Skin epidermis (tissue), 12 donors: ENCODE data around the gene UNC50.
"Not testable (repeated sequence)": the region's sequence is repeated elsewhere in the genome, so short reads cannot be mapped to it uniquely, and the experiment has no call there.

Source experiments
- H3K27ac ChIP-seq, 21 experiments: fragments of 200-600 bp; sonication (generic) in 11 of 21; one replicate each; pipeline ENCODE4 v1.5.0; 2020; ENCODE audit warnings: mild to moderate bottlenecking in 3 of 21, inconsistent platforms in 2 of 21, moderate library complexity in 2 of 21
- H3K4me3 ChIP-seq, 7 experiments: fragments of 200-600 bp; sonication (generic) in 2 of 7; one replicate each; pipeline ENCODE4 v1.5.0; 2020; ENCODE audit warnings: inconsistent platforms in 2 of 7, mild to moderate bottlenecking in 2 of 7, moderate library complexity in 1 of 7

UNC50 gene

DNA sequence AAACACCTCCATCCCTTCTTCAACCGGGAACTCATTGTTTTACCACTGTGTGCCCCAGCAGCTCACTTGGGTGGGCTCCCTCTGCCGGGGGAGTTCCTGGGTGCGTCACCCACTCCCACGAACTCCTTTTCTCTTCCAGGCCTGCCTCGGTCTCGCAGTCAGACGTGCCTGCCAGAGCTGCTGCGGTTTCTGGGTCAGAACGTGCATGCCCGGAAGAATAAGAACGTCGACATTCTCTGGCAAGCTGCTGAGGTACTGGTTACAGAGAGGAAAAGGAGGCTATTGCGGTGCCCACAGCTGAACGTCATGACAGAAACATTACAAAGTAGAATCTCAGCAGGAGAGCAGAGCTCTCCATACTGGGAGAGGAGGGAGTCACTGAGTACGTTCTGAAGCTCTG lies 35.7 kb upstream of the UNC50 start:
- H3K27ac ChIP-seq = no peak overlapping the region
- H3K4me3 ChIP-seq = no peak overlapping the region

DNA sequence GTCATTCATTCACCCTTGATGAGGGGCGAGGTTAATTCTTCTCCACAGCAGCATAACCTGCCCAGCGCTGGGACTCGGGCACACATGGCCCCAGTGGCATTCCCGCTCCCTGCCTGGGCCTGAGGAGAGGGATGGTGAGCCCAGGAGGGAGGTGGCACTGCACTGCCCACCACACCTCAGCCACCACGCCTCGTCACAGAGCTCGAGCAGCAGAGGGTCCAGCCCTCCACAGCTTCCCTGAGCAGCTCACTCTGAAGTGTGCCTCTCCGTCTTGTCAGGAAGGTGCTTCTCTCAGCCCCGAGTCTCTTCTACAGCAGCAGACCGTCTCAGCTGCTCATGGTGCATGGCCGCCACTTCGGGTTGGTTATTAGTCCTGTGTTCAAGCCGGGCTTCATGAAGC lies 35.0 kb upstream of the UNC50 start:
- no peak overlapping the region for H3K27ac ChIP-seq
- H3K4me3 ChIP-seq = no peak overlapping the region

DNA sequence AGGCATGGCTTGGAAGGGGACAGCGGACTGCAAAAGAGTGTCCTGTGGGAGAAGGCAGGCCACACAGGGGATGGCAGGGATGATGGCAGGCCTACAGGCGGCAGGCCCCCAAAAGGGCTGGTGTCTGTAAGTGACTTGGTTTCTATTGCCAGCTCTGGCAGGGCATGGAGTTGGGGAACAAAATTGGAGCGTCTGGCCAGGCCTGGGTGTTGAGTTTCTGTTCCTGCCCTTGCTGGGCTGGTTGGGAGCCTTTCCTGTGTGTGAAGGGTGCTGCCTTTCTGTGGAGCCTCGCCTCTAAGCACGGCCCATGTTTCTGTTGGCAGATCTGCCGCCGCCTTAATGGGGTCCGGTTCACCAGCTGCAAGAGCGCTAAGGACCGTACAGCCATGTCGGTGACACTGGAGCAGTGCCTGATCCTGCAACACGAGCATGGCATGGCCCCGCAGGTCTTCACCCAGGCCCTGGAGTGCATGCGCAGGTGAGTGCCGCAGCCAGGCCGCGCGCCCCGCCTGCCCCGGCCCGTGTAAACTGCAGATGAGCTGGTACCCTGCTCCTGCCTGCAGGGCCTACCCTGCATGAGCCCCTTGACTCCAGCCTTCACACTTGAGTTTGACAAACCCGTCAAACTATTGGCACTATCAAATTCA lies 31.6 kb upstream of the UNC50 start:
- no peak overlapping the region for H3K4me3 ChIP-seq
- no peak overlapping the region for H3K27ac ChIP-seq

DNA sequence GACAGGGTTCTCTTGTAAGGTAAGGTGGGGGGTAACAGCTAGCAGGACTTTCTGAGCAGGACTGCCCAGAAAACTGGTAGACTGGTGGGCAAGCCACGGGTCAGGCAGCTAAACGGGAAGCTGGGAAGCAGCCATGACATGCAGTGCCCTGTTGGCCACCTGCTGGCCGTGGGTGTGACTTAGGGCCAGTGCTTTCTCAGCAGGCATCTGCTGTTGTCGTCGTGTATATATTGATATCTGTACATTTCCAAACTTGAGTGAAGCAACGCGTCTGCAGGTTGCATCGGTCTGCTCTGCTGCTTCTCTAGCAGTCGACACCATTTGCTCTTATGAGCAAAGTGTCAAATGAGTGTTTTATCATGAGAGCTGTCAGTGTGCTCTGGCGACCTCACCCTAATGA lies 31.1 kb upstream of the UNC50 start:
- no peak overlapping the region for H3K27ac ChIP-seq
- H3K4me3 ChIP-seq = no peak overlapping the region

DNA sequence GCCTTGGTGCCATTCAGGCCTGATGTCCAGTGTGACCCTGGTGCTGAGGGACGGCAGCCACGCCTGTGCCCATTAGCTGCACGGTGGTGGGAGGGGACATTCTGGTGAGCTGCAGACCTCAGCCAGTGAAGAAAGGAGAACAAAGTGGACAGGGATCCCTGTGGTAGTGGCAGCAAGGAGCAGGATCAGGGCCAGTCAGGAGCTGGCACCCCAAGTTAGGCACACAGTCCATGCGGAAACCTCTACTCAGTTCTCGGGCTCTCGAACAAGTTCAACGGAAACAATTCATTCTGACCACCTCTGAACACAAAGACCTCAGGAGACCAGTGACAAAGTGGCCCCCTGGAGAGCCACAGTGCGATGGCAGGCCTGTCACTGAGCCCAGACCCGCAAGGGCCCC lies 30.2 kb upstream of the UNC50 start:
- no peak overlapping the region for H3K27ac ChIP-seq
- H3K4me3 ChIP-seq = no peak overlapping the region

DNA sequence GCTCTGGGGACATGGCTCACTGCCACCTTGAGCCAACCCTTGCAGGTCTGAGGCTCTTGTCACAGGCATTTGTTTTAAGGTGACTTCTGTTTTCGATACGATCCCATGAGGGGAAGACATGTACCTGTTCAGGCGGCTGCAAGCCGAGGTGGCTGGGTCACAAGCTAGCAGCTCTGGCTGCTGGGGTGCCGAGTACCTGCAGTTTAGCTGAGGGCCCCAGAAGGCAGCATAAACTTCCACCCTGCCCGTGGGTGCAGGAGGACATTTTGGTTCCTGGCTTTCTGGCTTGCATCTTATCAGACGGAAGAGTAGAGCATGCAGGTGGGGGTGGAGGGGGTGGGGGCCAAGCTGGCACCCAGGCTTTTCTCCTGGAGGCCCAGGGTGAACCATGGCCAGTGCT lies 28.5 kb upstream of the UNC50 start:
- Histone ChIP-seq H3K4me3 (no peak overlapping the region), H3K27ac (no peak overlapping the region)

DNA sequence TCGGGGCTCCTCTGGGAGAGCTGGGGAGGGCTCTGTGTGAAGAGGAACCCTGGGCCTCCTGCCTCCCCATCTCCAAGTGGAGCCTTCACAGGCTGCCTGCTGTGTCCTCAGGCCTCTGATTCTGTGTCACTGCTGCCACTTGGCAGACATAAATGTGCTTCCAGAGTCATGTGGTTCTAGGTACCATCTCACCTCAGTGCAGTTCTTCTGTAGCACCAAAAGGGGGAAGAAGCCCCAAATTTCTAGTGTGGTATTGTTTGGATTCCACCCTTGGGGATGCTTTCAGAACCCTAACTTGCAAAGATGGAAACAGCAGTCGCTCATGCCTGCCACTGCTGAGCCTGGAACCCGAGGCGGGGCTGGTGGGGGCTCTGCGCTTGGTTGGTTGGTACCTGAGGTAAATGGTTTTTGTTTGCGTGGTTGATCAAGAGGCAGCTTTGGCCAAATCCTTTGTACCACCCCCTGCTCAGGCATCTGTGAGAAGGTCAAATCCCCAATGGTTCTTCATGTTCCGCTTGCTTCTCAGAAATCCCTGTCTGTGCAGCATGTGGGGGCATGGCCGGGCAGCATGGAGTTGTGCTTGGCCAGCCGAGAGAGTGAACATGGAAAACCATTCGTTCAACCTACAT lies 27.6 kb upstream of the UNC50 start:
- Histone ChIP-seq H3K27ac (no peak overlapping the region), H3K4me3 (no peak overlapping the region)

DNA sequence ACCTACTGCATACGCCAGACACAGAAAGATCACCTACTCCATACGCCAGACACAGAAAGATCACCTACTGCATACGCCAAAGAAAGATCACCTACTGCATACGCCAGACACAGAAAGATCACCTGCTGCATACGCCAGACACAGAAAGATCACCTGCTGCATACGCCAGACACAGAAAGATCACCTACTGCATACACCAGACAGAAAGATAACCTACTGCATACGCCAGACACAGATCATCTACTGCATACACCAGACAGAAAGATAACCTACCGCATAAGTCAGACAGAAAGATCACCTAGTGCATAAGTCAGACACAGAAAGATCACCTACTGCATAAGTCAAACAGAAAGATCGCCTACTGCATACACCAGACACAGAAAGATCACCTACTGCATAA lies 25.9 kb upstream of the UNC50 start:
- Histone ChIP-seq H3K27ac (no peak overlapping the region), H3K4me3 (no peak overlapping the region)

DNA sequence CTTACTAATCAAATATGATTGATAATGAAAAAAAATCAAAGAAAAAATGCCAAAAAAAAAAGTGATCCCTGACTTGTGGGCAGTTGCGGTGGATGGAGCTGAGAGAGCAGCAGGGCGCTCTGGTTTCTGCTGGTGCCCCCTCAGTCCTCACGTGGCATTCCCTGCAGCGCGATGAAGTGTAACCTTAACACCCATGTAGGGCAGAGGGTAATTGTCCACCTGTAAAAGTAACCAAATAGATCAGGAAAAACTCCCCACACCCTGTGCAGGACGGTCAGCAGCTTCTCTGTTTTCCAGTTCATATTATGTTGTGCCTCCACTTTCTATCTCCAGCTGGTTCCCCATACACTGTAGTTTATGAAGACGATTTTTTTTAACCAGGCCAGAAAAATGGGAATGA lies 25.1 kb upstream of the UNC50 start:
- H3K4me3 ChIP-seq = no peak overlapping the region
- no peak overlapping the region for H3K27ac ChIP-seq

DNA sequence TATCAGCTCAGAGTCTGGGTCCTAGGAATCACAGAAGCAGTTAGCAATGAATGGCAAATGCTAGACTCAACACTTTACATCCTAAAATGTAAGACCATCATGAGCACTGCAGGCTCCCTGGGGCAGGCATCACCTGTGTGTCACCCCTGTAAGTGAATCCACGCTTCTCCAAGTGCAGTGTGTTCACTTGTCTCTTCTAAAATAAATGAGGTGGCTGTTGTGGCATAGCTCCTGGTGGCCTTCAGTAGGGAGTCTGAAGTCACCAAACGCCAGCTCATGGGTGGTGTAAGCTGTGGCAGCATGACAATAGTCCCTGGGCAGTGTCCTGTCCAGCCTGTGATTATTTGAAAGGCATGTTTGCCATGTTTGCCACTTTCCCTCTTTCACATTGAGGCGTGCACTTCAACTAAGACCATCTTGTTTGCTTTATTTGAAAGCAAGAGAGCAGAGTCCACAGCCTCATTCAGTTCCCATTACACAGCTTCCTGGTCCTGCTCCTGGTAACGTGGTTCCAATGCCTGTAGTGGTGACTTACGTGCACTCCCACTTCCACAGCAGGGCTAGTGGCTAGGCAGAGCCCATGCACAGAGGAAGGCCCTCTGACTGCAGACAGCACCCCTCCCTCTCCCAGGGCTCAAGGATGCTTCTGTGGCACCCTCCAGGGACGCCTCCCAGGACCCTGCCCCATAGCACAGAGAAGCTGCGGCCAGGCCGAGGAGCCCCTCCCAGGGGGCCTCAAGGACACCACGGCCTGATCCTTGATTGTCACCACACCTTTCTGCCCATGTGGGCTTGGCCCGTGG lies 24.4 kb upstream of the UNC50 start:
- H3K27ac ChIP-seq = no peak overlapping the region
- no peak overlapping the region for H3K4me3 ChIP-seq

DNA sequence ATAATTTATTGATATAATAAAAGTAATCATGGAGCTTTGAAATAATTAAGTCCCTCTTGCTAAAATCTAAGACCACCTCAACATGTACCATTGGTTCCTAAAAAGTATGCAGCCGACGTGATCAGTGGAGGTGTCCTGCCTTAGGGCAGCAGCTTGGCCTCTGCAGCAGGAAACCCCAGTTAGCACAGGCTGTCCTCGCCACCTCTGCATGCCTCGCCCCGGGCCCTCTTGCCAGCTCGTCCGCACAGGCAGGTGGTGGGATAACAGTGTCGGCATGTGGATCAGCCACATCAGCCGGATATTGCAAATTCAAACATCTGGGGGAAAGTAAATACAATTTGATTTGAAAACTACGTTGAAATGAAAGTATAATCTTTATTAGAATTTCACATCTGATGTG lies 23.0 kb upstream of the UNC50 start:
- H3K27ac ChIP-seq = no peak overlapping the region
- no peak overlapping the region for H3K4me3 ChIP-seq

DNA sequence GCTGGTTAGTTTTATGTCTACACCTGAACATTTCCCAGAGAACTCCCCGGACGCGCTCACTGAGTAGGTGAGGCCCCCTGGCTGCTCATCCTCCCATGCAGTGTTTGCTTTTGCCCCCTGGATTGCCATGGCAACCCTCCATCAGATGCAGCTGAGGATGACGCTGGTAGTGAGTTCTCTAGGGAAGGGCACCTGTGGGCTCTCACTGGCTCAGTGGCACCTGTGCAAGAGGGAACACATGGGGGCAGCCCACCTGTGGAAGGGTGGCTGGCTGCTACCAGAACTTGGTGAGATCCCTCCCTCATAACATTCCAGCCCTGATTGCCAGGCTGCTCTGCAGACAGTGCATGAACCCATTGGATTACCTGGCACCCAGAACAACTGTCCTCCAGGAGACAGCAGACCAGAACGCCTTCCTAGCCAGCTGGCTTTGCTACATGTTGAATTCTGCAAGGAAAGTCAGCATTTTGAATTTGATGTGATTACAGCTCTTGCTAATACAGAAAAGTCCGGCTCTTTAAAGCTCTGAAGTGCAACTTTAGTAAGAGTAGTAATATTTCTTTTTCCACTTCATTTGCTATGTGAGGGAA lies 21.7 kb upstream of the UNC50 start:
- Histone ChIP-seq H3K4me3 (no peak overlapping the region), H3K27ac (no peak overlapping the region)

DNA sequence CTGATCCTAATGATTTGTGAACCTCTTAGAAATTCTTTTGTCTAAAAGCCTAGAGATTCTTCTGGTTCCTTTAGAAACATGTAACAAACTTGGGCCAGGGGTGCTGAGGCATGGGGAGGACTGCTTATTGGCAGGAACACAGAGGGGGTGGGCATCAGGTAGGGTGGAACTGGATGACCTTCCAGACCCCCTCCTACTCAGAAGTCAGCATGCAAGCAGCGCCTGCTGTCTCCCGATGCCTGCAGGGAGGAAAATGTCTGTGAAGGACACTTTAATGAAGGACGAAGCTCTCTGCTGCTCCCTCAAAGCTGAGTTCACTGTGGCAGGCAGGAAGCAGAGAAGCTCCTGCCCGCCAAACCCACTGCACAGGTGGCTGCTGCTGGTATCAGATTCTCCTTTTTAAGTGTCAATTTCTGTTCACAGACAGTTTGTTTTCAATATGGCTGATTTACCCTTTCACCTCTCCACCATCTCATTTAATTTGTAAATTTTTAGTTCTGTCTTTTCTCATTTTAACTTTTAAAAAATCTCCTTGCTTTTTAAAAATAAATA lies 19.4 kb upstream of the UNC50 start:
- Histone ChIP-seq H3K27ac (no peak overlapping the region), H3K4me3 (no peak overlapping the region)

DNA sequence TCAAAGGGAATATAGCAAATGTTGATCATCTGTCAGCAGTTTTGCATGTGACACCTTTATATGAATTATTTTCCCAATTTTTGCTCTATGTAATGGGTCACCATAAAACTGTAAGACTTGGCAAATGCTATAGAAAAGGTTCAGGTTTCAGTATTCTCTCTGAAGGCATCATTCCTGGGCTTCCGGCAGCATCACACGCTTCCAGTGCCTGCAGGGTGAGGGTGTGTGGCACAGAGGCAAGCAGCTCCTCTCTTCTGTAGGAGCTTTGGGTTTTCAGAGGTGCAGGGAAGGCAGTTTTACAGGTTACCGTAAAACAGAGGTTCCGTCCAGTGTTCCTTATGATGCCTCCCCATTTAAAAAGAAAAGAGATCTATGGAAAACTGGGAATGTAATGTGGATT lies 18.9 kb upstream of the UNC50 start:
- Histone ChIP-seq H3K27ac (no peak overlapping the region), H3K4me3 (no peak overlapping the region)

DNA sequence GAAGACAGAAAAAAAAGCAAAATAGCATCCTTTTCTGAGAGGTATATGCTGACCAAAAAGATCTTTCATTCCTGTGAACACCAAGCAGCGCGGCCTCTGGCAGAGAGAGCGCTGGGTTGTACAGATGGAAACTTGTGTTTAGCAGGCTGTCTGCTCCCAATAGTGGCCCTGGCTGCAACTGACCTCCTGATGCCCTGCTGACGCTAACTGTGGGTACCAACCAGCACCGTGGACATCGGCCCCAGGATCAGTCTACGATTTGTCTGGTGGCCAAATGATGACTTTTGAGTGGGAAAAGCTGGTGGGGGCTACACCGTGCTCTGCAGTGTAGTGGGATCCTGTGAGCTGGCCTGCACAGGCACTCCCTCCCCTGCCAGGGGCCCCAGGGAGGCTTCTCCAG lies 15.8 kb upstream of the UNC50 start:
- no peak overlapping the region for H3K27ac ChIP-seq
- H3K4me3 ChIP-seq = no peak overlapping the region

DNA sequence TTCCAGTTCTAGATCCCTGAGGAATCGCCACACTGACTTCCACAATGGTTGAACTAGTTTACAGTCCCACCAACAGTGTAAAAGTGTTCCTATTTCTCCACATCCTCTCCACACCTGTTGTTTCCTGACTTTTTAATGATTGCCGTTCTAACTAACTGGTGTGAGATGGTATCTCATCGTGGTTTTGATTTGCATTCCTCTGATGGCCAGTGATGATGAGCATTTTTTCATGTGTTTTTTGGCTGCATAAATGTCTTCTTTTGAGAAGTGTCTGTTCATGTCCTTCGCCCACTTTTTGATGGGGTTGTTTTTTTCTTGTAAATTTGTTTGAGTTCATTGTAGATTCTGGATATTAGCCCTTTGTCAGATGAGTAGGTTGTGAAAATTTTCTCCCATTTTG lies 13.7 kb upstream of the UNC50 start:
- not testable (repeated sequence) for H3K4me3 ChIP-seq, H3K27ac ChIP-seq

DNA sequence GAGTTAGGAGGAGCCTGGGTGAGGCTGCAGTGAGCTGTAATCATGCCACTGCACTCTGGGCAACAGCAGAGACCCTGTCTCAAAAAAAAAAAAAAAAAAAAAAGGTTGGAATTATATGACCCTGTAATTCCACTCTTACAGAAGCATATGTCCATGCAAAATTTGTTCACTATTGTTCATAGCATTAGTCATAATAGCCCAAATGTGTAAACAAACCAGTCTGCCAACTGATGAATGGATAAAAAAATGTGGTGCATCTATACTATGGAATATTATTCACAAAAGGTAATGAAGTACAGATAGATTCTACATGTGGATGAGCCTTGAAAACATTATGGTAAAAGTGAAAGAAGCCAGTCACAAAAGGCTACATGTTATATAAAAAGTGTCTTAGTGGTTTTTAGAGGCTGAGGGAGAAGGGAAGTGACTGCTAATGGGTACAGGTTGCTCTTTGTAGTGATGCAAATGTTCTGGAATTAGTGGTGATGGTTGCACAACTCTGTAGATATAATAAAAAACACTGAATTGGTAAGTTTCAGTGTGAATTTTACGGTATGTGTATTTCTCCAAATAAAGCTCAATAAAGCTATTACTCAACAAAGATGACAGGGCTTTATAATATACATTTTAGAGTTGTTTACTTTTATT lies 9.5 kb upstream of the UNC50 start:
- H3K4me3 ChIP-seq = no peak overlapping the region
- no peak overlapping the region for H3K27ac ChIP-seq

DNA sequence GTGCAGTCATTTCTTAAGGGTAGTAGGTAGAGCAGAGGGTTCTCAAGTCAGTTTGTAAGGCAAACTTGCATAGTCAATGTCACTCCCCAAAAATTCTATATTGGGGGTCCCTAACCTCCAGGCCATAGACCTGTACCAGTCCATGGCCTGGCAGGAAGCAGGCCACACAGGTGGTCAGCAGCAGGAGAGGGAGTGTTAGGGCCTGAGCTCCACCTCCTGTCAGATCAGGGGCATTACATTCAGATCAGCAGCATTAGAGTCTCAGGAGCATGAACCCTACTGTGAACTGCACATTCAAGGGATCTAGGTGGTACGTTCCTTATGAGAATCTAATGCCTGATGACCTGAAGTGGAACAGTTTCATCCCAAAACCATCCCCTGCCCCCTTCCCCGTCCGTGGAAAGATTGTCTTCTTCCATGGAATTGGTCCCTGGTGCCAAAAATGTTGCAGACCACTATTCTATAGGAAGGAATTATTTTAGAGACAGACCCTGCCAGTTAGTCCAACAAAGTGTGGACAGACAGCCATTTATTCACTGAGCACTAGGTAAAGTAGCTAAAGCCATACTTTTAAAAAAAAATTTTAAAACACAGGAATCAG lies 6.8 kb upstream of the UNC50 start:
- H3K27ac ChIP-seq = no peak overlapping the region
- H3K4me3 ChIP-seq = no peak overlapping the region

DNA sequence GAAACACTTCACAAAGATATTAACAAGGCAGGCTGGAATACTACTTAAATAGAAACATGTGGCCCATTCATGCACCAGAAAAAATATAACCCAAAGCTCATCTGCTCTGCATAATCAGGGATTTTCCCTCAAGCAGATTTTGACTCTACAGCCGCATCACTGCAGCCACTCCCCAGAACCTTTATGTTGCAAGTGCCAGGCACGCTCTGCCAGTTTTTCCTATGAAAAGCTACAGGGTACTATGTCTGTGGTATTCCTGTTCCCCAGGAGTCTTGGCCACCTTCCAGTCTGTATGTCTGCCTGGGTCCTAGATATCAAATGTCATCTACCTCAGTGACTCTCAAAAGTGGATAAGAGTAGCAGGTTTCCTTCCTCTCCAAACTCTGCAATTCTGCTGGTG lies 3.8 kb upstream of the UNC50 start:
- Histone ChIP-seq H3K4me3 (no peak overlapping the region), H3K27ac (peak overlapping the region in 1 of 21 experiments; percentile 14)

DNA sequence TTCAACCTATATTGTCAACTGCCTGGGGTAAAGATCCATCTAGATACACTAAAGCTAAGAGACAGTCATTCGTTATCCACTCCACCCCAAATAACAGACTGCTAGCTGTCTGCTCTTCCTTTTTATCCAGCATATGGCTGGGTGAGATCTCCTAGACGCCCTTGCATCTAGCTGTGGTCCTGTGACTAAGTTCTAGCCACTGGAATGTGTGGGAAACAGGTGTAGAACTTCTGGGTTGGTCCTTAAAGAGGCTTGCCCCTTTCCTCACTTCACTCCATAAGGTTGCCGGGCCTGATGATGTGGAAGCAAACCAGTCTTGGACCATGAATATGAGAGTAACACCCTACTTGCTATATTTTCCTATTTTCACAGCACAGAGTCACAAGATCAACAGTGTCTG lies 3.3 kb upstream of the UNC50 start:
- Histone ChIP-seq H3K4me3 (no peak overlapping the region), H3K27ac (peak overlapping the region in 1 of 21 experiments; percentile 14)
